ENCODE results near the gene FMNL2.

FMNL2 gene

DNA sequence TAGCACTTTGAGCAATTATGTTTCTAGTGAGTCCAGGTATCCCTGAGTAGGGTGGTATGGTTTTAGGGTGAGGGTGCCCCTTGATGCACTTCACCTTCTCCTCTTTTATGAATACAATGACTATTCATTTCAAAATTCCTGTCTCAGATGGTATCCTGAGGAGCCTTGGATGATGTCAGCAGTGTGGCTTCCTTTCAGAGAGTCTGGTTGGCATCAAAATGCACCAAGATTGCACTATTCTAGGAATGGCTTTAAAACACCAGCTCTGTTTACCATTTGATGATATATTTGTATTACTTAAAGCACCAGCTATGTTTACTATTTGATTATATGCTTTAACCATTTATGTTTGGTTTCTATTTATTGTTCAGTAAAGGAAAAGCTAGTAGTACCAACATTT, 141.0 kb downstream of the FMNL2 start:
- DNase-seq: no peak

DNA sequence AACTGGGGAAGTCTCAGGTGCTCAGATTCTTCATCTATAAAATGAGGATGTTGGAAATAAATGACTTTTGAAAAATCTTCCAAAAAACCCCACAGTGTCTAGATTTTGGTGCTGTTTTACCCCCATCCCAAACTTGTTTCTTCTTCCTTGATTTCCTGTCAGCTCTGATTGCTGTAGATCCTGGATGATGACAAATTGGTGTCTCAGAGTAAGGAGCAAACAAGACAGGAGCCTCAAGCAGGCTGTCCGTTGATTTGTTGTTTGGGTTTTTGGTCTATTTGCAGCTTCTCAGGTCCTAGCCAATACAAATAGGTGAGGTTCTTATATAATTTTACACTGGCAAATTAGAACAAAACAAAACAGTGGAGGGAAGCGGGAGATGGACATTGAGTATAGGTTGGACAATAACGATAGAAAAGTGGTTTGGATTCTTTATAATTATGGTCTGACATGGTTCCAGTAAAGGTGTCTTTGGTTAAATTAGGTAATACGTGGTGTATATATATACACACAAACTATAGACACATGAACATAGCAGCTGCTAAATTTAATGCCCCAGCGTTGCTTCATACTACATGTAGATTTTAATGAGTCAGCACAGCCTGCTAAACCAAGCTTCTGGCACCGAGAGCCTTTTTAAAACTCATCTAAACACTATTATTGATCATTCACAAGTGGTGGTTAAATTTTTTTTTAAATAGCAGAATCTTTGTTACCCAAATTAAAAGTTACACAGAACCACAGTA, 142.5 kb downstream of the FMNL2 start:
- no peak for DNase-seq

DNA sequence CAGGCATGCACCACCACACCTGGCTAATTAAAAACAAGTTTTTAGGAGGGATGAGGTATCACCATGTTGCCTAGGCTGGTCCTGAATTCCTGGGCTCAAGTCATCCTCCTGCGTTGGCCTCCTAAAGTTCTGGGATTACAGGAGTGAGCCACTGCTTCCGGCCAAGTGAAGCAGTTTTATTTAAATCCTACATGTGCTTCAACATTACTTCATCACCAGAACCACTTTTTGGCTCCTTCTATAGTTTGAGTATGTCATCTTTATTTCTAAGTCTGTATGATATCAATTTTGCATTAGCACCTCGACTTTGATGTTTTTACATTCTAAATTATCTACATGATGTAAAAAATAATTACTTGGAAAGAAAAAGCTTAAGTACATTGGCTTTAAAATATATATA, 144.3 kb downstream of the FMNL2 start:
- no peak for DNase-seq

DNA sequence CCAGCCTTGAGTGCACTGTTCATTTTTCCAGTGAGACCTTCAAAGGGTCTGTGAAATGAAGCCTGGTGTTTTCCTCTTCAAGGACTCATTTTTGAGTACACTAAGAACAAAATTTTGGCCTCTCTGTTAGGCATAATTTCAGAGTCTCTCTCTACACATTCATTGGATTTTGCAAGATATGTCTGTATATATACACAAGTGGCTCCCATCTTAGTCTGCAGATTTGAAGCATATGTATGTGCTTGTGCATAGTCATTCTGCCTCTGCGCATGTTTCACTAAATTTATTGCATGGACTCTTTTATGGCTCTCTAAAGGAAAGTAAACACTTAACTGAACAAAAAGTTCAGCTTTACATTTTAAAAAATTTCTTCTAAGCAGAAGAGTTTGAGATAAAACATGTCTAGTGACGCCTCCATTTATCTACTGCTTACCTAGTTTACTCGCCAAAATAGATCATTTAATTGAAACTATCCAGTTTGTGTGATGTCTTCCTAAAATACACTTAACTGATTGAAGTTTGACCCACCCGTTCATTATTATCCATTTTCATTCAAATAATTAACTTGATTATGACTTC, 145.9 kb downstream of the FMNL2 start:
- no peak for DNase-seq

DNA sequence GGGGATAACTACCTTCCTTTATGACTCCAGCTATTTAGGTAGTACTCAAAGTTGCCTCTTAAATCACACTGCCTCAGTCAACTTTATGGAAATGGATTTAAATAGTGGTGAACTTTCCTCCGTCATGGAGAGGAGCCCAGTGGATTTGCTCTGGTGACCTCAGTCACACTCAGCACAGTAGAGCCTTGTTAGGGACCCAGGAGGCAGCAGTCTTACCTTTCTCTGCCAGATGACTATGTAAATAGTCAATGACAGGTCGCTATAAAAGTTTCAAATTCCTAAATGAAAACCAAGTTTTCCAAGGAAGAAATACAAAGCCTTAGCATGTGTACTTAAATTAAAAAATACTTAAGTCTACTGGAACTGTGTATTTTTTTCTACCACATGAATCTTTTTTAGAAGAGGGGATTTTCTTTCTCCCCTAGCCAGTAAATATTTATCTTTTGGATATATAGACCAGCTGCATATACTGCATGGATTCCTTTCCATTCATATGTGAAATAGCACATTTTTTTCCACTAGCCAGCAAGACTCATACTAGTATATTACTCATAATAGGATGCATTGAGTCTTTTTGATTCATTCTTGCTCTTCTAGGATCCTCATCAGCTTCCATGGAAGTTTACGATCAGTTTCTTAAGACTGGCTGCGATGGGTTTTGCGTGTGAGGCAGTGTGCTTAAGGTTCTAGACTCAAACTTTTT, 147.1 kb downstream of the FMNL2 start:
- DNase-seq: no peak

DNA sequence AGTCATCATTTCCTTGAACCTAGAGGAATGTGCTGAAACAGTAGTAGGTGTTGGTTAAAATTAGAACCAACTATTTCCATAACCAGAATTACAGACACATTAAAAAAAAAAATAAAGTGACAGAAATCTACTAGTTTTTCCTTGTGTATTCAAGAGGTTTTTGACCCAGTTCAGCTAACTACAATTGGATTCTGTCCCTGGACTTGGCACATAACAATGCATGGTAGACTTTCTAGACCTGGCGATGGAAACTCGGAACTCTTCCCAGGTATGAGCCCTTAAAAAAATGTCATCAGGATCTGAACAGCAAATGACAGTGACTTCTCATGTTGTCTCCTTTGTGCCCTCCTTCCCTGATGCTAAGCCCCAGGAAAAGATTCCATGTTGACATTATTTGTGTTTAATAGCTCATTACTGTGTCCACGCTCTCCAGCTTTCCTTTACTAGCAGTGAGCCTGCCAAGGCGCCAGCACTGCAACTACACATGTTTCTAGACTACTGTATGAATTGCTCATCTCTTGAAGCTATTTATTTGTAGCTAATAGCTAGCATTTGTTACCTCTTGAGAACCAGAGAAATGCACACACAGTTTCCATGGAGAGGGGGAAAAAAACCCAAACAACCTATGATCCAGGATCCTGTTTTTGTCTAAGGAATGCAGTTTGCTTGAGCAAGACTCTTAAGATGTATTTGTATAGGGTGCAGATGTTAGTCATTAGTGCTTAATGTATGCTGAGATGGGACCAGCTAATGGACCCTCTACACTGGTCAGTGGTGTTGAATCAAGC, 148.5 kb downstream of the FMNL2 start:
- no peak for DNase-seq

DNA sequence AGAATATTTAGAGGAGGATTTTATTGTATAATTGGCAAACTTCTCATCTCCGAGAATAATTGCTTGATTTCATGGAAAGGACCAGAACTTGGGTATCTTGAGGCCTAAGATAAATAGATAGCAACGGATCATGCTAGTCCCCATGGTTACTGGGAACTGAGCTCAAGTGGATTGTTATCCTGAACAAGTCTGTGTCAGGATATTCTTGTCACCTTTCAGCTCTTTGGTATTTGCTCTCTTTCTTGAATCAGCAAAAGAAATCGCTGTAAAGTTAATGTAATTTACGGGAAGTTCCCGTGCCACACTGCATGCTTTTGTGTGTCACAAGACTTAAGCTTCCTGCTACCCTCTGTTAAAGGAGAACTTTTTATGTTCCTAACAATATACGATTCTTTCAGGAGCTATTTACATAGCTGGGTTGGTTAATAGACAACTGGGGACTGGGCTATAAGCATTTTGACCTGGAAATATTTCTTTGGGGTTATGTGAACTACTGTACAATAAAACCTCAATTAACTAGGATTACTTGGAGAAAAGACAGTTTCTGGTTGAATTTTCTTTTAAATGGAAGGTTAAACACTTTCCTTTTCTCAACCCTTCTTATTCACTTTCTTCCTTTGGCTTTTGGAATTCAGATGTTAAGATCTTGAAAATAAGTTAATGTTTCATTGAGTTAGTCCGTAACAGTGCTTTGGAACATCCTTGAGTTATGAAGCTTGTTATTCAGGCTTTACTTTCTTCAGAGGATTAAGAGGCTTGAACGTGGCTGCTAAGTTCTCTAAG, 151.2 kb downstream of the FMNL2 start:
- no peak for DNase-seq

DNA sequence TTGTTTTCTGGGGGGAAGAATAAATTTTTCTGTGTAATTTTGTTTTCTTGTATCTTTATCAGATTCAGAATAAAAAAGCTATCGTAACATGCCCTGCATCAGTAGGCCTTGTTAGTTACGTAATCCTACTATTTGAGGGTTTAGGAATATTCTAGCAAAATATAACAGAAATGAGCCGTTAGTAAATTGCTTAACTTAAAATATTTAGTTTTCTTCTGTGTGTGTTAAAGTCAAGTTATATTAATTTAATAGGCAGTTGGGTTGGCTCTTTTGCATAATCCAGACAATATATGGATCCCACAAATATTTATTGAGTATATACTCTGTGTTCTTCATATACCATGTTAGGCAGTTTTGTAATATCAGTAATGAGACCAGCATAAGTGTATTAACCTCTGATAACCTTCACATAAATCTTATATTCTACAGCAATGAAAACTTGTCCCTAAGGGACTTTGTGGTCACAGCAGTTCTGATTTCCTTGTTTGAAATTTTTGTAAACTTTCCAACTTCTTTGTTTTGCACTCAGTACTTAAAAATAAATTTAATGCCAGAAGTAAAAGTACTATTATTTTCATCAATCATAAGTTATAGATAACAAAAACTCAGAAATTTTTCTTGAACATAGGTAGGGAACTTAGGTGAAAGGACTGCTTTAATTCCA, 151.9 kb downstream of the FMNL2 start:
- no peak for DNase-seq

DNA sequence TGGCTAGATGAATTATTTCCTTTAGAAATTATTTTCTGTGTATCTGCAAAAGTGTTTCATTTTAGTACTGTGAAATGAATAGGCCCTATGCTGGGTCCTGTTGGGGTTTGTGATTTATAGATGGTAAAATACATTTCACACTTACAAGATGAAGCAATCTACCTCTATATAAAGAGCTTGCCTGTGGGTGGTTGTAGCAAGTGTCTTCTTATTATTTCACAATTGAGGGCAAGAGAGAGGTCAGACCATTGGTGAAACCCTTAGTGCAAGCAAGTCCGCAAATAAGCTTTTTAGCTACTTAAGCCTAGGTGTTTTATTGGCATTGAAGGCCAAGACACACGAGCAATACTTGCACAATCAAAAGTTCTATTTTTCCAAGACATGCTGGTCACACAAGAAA, 153.1 kb downstream of the FMNL2 start:
- no peak for DNase-seq

DNA sequence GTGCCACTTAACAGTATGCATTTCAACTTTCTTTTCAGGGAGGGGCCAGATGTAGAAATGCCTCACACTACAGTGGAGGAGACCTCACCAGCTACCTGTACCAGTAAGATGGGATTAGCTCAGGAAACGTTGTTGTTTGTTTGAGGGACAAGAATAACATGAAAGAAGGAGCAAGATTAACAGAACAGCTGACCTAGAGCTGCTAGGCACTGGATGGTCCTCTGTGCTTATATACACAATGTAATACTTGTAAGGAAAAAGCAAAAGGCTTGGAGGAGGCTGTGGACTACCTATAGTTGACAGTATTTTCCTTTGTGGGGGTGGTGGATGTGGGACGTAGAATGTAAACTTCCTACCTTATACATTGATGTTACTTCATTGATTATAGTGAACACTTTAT, 154.4 kb downstream of the FMNL2 start:
- no peak for DNase-seq

DNA sequence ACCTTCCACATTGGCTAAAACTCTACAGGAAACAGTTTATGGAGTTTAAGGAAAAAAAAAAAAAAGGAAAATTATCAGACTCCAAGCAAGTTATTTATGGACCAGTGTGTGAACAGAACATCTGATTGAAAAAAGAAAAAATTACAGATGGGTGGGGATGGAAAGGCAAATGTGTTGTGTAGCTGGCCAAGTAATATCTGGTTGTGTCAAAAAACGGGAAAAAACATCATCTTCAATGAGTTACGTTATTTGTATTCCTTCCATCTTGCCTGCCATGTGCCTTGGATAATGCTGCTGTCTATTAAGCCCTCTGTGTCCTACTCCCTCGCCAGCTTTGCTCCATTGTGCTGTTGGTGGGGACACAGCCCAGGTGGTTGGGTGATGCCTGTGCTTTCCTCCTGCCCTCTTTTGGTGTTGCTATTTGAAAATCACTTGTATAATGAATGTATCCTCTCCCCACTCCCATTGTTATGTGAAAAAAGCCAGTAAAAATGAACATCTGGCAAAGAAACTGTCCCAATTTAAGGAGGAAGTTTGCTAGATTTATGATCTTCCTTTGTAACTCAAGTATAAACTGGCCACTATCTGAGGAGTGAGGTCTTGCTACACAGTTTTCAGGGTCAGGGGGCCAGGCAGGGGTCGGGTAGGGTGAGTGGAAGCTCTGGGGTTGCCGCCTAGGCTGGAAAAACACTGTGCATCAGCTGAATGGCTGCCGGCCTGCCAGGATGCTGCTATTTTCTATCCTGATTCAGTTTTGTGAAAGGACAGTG, 155.9 kb downstream of the FMNL2 start:
- no peak for DNase-seq

DNA sequence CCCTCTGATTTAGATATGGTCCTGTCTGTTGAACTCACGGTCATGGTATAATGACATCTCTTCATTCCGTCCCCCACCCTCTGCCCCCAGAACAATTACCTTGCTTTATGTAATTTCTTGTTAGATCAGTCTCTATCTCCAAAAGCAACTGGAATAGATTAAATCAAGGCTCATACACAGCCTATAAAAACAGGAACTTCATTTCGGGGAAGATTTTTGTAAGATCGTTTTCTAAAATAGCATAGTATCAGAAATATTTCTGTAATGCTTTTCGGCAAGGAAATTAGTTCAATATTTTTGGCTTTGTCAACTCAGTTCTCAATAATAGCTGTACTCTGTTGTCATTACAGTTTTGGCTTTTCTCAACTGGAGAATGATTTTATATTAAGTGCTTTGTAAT, 157.2 kb downstream of the FMNL2 start:
- DNase-seq: no peak

DNA sequence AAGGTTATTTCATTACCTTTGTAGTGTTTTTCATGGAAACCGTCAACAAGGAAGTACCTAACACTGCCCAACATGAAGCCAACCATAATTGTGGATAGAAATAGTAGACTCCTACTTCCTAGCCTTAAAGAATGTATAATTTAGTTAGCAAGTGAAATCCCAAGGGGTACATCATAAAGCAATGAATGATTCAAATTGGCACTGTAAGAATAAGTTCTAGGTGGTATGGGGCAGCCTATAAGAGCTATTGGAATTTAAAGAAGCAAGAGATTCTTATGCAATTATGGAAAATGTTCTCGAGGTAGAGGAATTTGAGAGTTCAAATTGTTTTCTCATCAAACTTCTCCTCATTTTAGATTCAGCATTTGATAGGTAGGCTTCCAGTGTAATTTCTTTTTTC, 157.9 kb downstream of the FMNL2 start:
- no peak for DNase-seq

DNA sequence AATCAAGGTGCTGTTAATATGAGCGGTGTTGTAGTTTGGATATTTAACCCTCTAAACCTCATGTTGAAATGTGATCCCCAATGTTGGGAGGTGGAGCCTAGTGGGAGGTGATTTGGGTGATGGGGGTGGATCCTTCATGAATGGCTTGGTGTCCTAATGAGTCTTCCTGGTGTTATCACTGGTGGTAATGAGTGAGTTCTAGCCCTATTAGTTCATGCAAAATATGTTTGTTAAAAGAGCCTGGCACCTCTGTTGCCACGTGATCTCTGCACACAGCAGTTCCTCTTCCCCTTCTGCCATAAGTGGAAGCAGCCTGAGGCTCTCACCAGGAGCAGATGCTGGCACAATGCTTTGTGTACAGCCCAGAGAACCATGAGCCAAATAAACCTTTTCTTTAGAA, 158.4 kb downstream of the FMNL2 start:
- peak in 1 of 2 donors; percentile 11 for DNase-seq

DNA sequence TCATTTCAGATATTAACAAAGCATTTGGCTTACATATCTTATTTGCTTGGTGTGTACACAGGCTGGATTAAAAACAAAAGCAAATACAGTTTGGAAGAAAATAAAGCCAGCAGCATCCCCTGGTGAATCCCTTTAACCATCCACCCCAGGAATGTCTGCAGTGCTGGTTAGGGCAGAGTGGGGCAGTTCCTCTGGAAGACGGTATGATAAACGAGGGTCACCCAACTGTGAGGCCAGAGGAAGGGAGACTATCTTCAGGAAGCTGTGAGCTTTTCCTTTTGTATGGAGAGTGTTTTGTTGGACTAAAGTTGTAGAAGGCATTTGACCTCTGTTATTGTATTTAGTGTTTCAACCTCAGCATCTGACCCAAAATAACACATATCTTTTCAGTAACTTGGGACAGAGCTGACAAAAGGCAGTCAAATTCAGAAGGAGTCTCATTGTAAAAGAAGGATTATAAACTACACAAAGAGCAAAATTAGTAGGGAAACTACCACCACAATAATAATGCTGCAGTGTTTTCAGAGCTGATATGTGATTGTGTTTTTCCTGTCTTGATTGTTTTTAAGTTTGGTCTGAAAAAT, 159.1 kb downstream of the FMNL2 start:
- DNase-seq: no peak

DNA sequence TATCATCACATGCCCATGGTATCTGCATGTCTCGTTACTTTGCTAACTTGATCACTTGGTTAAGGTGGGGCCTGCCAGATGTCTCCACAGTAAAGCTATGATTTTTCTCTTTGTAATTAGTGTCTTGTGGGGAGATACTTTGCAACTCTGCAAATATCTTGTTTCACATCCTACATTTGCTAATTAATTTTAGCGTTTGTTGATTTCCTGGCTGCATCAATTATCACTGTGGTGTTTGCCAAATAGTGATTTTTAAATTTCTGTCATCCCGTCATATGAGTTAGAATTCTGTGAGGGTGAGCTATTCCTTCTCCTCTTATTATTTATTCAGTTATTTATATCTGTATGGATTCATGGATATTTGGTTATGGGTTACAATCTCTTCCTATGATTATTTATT, 161.4 kb downstream of the FMNL2 start:
- no peak for DNase-seq

DNA sequence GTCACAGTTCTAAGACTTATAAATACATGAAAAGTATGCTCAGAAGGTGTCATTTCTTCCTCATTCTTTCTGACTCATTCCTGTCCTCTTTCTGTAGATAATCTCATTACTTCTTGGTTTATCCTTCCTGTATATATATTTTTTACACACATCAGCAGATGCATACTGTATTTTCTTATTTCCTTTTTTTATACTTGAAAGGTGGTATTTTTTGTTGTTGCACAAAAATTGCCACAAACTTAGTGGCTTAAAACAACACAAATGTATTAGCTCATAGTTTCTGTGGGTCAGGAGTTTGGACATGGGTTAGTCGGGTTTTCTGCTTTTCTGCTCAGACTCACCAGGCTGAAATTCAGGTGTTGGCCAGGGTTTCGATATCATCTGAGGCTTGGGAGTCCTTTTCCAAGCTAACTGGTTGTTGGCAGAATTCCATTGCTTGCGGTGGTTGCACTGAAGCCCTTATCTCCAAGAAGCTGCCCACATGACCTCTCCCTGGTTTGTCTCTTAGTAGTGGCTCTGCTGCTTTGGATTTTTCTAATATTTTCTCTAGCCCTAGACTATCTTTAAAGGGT, 162.6 kb downstream of the FMNL2 start:
- no peak for DNase-seq

DNA sequence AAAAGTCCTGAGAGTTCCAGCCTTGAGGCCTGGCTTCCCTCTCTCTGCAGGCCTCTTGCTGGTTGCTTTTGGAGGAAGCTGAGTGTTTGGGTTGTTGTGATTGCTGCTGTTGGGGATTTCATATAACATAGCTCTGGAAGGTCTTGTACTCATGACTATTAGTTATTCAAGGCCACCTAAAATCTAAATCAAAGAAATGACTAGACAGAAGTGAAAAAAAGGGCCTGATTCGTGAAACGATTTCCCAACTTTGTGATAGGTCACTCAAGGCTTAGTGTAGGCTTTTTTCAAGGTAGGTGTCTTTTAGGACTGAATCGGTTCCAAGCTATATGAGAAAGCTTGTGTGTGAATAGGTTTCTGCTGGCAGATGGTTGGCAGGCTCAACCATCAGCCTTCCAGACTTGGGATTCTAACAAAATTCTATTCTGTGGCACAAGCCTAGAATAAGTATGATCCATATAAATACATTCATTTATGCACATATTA, 164.4 kb downstream of the FMNL2 start:
- DNase-seq: no peak

DNA sequence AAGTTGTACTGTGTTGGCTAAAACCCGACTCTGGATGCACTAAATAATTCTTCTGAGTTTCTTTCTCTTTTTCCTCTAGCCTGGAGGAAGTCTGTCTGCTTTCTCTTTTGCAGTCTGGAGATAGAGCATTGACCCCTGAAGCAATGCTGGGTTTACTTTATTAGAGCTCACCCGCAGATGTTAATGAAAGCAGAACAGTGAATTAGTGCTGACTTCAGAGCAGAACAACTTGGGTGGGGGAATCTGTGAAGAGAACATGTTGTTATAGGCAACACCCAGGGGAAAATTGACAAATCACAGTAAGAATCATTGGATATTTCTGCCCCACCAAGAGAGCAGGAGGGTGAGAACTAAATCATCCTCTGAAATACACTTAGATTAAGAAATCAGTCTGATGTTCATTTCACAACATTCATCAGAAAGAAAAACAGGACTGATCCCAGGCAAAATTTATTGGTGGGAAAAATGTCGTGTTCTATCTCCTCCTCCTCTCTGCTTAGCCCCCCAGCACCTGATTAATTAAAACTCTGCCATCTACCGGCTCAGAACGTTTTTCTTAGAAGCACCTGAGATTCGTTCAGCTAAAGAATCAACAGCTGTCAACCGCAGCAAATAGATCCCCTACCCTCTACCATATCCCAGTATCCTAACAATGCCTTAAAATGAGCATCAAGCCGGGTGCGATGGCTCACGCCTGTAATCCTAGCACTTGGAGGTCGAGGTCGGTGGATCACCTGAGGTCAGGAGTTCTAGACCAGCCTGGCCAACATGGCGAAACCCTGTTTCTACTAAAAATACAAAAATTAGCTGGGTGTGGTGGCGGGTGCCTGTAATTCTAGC, 165.1 kb downstream of the FMNL2 start:
- DNase-seq: no peak
